Urinary bladder (tissue), 4 donors: Measurements from ENCODE around the gene PRPSAP1. TPM values are rescaled to one million over a fixed set of nuclear protein-coding genes. Genes with fewer than 3 reads are reported as not detected.

Experiments used
- DNase-seq: peaks from one replicate; pipeline ENCODE4 v3.0.0-alpha.2; 2015; ENCODE audit errors: extremely low spot score
- H3K27ac ChIP-seq: one replicate; pipeline ENCODE4 v1.5.1; 2013; ENCODE audit warnings: low read depth, mild to moderate bottlenecking, moderate library complexity
- H3K36me3 ChIP-seq: one replicate; pipeline ENCODE4 v1.6.1; 2013; ENCODE audit warnings: mild to moderate bottlenecking, moderate library complexity; ENCODE audit not compliant: insufficient read depth
- H3K4me1 ChIP-seq: one replicate; pipeline ENCODE4 v1.6.1; 2013; ENCODE audit warnings: mild to moderate bottlenecking, moderate library complexity; ENCODE audit not compliant: insufficient read depth
- H3K4me3 ChIP-seq: one replicate; pipeline ENCODE4 v1.5.1; 2013; ENCODE audit warnings: low read depth, low read length
- WGBS: extraction: QIAGEN DNeasy Blood & Tissue Kit; methylation state at CpG from one replicate; pipeline ENCODE4 v1.1.7; 2013; 5-methylcytosine and 5-hydroxymethylcytosine counted together
- polyA plus RNA-seq: library from polyadenylated mRNA; stranded (reverse); fragments of 200-250 nt; gene quantifications from one replicate; pipeline ENCODE4 v1.2.3, GENCODE V29; 2013
- total RNA-seq: library from RNA; depleted of rRNA; stranded (reverse); fragments of >200 nt; gene quantifications from one replicate; pipeline ENCODE4 v1.2.3, GENCODE V29; 2014
- donor health status: healthy with polysubstance abuse.
- donor health status: healthy.

The PRPSAP1 gene
- total and polyA plus RNA-seq, 2 donors = 38.9 to 40.5 TPM

- 86% methylated on average over 5 of the region's 5 CpGs for WGBS
- no peak for DNase-seq
- H3K27ac ChIP-seq = no peak overlapping the region
- no peaks in the 10 kb centered on the region for H3K4me1 ChIP-seq
- H3K4me3 ChIP-seq = no peak overlapping the region
- no peaks in the 10 kb centered on the region for H3K36me3 ChIP-seq
These were observed 25.0 kb upstream of the PRPSAP1 start for GRCh38 chr17:76378548-76379274.

GRCh38 chr17:76376318-76377133 lies 22.8 kb upstream of the PRPSAP1 start:
- no peak overlapping the region for H3K4me3 ChIP-seq
- 57% methylated on average over 8 of the region's 8 CpGs for WGBS
- no peaks in the 10 kb centered on the region for H3K36me3 ChIP-seq
- no peaks in the 10 kb centered on the region for H3K4me1 ChIP-seq
- H3K27ac ChIP-seq = no peak overlapping the region
- DNase-seq = no peak

GRCh38 chr17:76371656-76372628 lies 18.2 kb upstream of the PRPSAP1 start:
- no peak for DNase-seq
- Histone ChIP-seq H3K27ac (no peak overlapping the region), H3K4me3 (no peak overlapping the region), H3K36me3 (no peaks in the 10 kb centered on the region), H3K4me1 (no peaks in the 10 kb centered on the region)
- WGBS = 92% methylated on average over 16 of the region's 16 CpGs

GRCh38 chr17:76370261-76370993 lies 16.7 kb upstream of the PRPSAP1 start:
- 45% methylated on average over 11 of the region's 11 CpGs for WGBS
- Histone ChIP-seq H3K4me3 (no peak overlapping the region), H3K36me3 (no peaks in the 10 kb centered on the region), H3K4me1 (no peaks in the 10 kb centered on the region), H3K27ac (no peak overlapping the region)
- DNase-seq = no peak

GRCh38 chr17:76369804-76370203 lies 16.1 kb upstream of the PRPSAP1 start:
- Histone ChIP-seq H3K27ac (no peak overlapping the region), H3K36me3 (no peaks in the 10 kb centered on the region), H3K4me3 (no peak overlapping the region), H3K4me1 (no peaks in the 10 kb centered on the region)
- WGBS = 53% methylated on average over 7 of the region's 7 CpGs
- DNase-seq = no peak

- H3K36me3 ChIP-seq = no peaks in the 10 kb centered on the region
- no peak overlapping the region for H3K27ac ChIP-seq
- no peak overlapping the region for H3K4me3 ChIP-seq
- no peaks in the 10 kb centered on the region for H3K4me1 ChIP-seq
- 66% methylated on average over 10 of the region's 10 CpGs for WGBS
- no peak for DNase-seq
These were observed 15.7 kb upstream of the PRPSAP1 start for GRCh38 chr17:76369379-76369778.

- WGBS = 61% methylated on average over 11 of the region's 11 CpGs
- Histone ChIP-seq H3K4me1 (no peaks in the 10 kb centered on the region), H3K27ac (no peak overlapping the region), H3K4me3 (no peak overlapping the region), H3K36me3 (no peaks in the 10 kb centered on the region)
- DNase-seq = no peak
These were observed 14.8 kb upstream of the PRPSAP1 start for GRCh38 chr17:76368545-76368944.

GRCh38 chr17:76367642-76368041 lies 13.9 kb upstream of the PRPSAP1 start:
- Histone ChIP-seq H3K4me3 (no peak overlapping the region), H3K27ac (no peak overlapping the region), H3K4me1 (no peaks in the 10 kb centered on the region), H3K36me3 (no peaks in the 10 kb centered on the region)
- 69% methylated on average over 6 of the region's 6 CpGs for WGBS
- no peak for DNase-seq

- no peaks in the 10 kb centered on the region for H3K4me1 ChIP-seq
- 97% methylated on average over 3 of the region's 3 CpGs for WGBS
These were observed 12.5 kb upstream of the PRPSAP1 start for GRCh38 chr17:76366247-76366646.

GRCh38 chr17:76365256-76365903 lies 11.7 kb upstream of the PRPSAP1 start:
- 51% methylated on average over 12 of the region's 12 CpGs for WGBS

More at GRCh38 chr17:76366247-76366646, 12.5 kb upstream of the PRPSAP1 start:
- Histone ChIP-seq H3K4me3 (no peak overlapping the region), H3K36me3 (no peaks in the 10 kb centered on the region), H3K27ac (no peak overlapping the region)
- no peak for DNase-seq

GRCh38 chr17:76363107-76363842 lies 9.6 kb upstream of the PRPSAP1 start:
- WGBS = 80% methylated on average over 11 of the region's 11 CpGs
- no peak for DNase-seq
- Histone ChIP-seq H3K4me1 (no peaks in the 10 kb centered on the region), H3K4me3 (no peak overlapping the region), H3K27ac (no peak overlapping the region), H3K36me3 (no peaks in the 10 kb centered on the region)

More at GRCh38 chr17:76365256-76365903, 11.7 kb upstream of the PRPSAP1 start:
- Histone ChIP-seq H3K4me3 (no peak overlapping the region), H3K27ac (no peak overlapping the region), H3K4me1 (no peaks in the 10 kb centered on the region), H3K36me3 (no peaks in the 10 kb centered on the region)
- no peak for DNase-seq

- 67% methylated on average over 2 of the region's 2 CpGs for WGBS
- no peaks in the 10 kb centered on the region for H3K36me3 ChIP-seq
- no peak for DNase-seq
- no peak overlapping the region for H3K27ac ChIP-seq
- H3K4me1 ChIP-seq = no peaks in the 10 kb centered on the region
- no peak overlapping the region for H3K4me3 ChIP-seq
These were observed 6.7 kb upstream of the PRPSAP1 start for GRCh38 chr17:76360461-76360860.
